ENCODE results near the gene PSMA1.
"Not testable (repeated sequence)": the region's sequence is repeated elsewhere in the genome, so short reads cannot be mapped to it uniquely, and the experiment has no call there.

PSMA1 gene

DNA sequence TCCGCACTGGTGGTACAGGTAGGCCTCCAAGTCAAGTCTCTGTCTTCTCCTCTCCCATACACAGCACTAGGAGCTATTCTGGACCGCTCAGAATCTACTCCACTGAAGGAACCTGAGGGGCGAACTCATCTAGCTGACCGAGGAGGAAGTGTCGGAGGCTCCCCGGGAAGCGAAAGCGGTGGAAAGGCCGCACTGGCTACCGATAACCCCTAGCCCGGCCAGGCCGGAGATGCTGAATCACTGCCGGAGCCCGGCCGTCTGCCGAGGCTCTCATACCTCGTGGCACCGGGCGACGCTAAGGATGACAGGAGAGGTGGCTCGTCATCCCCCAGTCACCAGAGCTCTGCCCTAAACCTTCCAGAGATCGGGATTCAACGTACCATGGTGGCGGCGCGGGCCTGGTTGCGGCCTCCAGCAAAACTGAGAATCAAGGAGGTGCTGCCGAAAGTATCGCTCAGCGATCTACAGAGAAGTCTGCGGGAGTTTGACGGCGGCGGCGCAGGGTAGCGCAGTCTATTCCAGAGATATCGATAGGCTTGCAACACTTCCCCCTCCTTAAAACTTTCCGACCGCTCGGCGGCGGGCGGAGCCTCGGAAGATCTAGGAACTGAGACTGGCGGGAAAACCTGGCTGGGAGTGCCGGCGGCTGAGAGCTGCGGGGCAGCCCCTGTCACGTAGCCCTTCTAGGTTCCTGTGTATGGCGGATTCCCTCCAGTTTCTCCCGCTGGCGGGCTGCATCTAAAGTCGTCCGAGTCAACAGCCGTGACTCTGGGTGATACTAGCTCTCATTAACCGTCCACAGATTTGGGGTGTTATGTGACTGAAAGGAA, at the start of gene PSMA1:
TSS of gene PSMA1 (minus strand) at position 470 of the 830 bp plus-strand sequence. CDS start at position 383, 87 bp downstream.
- DNase-seq = peak; percentile 97

DNA sequence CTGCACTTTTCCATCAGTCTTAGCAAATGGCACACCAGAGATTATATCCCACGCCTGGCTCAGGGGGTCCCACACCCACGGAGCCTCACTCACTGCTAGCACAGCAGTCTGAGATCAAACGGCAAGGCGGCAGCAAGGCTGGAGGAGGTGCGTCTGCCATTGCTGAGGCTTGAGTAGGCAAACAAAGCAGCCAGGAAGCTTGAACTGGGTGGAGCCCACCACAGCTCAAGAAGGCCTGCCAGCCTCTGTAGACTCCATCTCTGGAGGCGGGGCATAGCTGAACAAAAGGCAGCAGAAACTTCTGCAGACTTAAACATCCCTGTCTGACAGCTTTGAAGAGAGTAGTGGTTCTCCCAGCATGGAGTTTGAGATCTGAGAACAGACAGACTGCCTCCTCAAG, 49.3 kb upstream of the PSMA1 start:
- not testable (repeated sequence) for DNase-seq

DNA sequence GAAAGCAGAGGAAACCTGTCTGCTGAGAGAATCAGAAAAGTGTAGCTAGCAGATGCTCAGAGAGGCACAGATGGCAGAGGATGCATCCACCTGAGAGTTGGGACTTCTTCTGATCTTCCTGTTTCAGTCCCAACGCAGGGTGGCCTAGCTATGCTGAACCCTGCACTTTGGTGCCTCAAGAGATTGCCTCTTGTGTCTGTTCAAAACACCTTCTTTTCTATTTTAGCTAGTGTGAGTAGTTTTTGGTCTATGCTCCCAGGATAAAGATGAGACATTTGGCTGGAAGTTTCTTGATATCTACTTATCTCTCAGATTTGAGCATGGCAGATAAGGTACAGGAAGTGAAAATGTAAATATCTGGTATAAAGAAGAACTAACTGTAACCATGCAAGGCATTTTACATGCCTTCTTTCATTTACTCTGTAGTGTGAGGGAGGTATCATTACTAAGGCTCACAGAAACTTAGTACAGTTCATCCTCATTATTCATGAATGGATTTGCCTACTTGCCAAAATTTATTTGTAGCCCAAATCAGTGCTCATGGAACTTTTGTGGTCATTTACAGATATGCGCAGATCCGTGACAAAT, 47.0 kb upstream of the PSMA1 start:
- DNase-seq = no peak

DNA sequence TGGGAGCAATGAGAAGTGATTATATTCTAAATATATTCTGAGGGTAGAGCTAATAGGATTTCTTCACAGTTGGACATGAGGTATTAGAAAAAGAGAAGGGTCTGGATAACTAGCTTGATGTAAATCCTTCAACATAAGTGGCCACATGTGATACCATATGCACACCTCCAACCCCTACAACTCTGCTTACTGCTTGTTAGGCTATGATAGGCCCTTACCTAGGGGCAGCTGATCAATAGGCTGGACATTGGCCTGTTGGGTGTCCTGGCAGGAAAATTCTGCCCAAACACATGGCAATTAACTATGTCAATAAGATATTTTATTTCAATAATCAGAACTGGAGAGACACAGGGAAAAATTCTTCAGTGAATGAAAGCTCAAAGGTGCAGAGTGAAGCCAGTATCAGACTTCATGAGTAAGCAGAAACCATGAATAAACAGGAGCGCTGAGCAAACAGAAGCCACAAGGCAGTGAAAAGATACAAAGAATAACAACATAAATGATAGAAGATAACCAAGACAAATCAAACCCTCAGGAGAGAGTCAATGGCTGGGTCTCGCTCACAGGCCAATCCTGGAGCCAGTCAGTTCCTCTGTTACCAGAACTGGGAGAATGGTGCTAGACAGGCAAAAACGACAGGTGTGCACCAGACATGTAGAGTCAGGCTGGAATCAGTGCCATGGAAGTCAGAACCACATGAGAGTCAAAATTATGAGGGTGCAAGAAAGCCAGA, 46.3 kb upstream of the PSMA1 start:
- no peak for DNase-seq

DNA sequence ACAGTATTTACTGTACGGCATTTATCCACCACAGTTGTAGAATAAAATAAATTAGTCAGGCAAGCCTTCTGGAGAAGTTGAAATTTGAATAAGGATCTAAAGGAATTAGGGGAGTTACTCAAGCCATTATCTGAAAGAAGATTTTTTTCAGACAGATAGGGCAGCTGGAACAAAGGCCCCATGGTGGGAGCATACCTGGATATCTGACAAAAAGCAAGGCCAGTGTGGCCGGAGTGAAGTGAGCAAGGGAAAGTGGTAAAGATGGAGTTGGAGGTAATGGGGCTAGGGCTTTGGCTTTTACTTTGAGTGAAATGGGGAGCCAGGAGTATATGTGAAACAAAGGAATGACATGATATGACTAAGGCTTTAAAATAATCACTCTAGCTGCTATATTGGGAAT, 45.7 kb upstream of the PSMA1 start:
- no peak for DNase-seq

DNA sequence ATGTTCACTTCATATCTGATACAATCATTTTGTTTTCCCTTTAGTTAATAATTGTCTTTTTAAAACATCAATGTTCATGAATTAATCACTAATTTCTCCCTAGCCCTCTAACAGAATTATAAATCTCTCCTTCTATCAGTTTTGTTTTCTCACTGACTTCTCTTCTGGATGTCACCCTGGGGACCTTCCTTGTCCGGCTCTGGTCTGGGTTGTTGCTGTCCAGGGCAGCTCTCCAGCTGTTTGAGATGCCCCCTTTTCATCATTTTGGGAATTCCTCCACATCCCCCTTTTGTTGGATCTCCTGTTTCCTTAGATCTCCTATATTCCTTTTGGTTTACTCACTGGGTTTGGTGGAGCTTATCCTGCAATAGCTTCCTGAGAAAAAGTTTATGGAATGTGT, 35.6 kb upstream of the PSMA1 start:
- no peak for DNase-seq

DNA sequence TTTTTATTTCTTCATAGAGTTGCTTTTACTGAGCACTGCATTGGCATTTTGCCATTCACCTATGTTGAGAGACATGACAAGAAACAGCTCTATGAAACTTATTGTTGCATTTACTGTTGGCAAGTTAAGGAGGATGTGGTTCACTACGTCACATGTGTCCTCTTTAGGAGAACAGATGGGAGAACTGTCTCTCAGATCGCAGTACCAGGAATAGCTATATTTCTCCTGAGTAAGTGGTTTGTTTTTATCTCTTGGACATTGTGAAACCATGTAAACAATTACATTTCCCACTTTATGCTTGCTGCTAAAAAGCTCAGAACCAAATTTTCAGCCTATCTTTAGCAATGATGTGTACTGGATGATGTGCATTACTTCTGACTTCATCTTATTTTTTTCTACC, 34.8 kb upstream of the PSMA1 start:
- peak; percentile 16 for DNase-seq

DNA sequence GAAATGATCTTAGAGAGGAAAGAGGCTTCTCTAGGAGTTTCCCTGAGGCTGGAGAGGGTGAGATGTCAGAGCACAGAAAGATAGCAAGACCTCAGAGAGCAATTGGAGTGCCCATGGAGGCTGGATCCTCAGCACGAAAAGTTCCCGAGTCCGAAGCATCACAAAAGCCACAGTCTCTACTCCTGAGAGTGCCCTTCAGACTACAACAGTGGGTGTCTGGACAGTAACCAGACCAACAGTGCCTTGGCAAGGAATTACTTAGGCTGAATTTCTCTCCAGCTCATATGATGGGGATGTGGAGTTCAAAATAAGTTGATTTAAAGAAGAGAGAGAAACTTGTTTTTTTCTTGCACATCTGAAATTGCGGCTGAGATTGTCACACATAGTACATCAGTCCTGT, 31.9 kb upstream of the PSMA1 start:
- no peak for DNase-seq

DNA sequence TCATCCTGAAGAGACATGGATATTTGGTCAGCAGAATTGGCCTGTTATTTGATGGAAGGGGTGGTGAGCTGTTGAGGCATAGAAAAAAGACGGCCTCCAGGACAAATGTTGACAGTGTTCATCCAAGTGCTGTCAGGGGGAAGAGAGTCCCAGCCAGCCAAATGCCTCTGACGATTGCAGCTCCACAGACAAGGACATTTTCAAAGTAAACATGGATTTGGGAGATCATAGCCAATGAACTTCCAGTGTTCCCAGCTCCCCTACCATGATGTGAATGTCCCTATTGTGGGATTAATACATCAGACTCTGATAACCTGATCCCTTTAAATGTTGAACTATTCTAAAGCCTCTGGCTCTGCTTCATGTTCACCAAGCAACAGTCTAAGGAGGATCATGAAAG, 31.2 kb upstream of the PSMA1 start:
- DNase-seq = no peak

DNA sequence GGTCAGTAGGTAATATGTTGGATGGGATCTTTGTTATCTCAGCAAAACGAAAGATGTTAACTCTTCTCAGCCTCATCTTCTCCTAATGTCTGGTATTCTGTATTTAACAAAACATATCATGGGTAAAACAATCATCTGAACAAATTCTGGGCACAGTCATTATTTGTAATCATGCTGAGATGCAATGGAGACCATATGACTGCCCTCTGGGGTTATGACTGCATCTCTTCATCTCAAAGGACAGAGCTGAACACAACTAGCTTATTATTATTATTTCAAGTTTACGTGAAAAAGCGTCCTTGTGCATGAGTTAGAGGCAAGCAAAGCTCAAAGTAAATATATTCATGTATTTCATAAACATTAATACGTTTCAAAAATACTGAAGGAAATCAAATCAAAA, 29.7 kb upstream of the PSMA1 start:
- no peak for DNase-seq

DNA sequence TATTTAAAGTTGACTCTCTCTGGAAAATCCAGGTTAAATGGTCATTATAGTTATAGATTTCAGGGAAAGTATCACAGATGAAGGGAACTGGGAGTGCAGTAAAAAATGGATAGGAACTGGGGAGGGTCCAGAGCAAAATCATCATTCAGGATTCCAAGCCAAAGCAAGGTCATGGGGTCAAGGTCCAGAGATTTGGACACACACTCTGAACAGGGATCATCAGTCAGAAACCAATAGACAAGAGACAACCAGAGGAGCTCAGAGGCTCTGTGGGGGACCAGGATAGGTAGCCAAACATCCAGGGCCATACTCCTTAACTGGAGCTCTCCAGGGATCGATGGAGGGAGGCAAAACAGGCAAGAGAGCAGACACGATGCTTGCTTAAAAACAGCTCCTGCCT, 27.3 kb upstream of the PSMA1 start:
- DNase-seq = no peak

DNA sequence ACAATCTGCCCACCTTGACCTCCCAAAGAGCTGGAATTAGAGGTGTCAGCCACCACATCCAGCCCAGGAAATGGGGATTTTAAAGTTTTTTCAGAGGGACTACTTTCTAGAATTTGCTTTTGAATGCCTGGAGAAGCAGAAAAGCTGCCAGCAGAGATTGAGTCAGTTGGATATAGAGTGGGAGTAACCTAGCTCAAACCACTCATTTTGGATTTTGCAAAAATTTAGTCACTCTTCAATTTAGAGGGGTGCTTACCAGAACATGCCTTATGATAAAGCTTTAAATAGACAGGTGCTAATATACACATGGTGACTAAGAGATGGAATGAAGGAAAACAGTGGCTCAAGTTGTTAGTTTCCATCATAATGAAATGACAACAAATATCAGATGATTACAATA, 26.5 kb upstream of the PSMA1 start:
- DNase-seq = no peak

DNA sequence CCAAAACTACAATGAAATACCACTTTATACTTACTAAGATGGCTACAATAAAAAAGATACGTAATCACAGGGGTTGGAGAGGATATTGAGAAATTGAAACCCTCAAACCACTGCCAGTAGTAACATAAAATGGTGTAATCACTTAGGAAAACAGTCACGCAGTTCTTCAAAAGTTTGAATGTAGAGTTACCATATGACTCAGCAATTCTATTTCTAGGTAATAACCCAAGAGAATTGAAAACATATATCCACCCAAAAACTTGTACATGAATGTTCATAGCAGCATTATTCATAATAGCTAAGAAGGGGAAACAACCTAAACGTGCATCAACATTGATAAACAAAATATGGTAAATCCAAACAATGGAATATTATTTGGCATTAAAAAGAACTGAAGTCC, 24.4 kb upstream of the PSMA1 start:
- DNase-seq = peak; percentile 23

DNA sequence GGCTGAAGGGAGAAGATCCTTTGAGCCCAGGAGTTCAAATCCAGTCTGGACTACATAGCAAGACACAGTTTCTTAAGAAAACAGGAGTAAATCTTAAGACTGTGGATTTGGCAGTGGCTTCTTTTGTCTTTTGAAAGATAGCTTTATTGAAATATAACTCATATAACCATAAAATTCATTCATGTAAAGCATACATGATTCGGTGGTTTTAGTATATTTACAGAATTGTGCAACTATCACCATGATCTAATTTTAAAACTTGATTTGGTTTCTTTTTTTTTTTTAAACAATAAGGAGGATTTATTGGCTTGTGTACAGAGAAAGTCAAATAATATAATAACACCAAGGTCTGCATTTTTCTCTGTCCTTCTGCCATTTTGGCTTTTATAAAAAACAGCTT, 23.1 kb upstream of the PSMA1 start:
- DNase-seq = no peak

DNA sequence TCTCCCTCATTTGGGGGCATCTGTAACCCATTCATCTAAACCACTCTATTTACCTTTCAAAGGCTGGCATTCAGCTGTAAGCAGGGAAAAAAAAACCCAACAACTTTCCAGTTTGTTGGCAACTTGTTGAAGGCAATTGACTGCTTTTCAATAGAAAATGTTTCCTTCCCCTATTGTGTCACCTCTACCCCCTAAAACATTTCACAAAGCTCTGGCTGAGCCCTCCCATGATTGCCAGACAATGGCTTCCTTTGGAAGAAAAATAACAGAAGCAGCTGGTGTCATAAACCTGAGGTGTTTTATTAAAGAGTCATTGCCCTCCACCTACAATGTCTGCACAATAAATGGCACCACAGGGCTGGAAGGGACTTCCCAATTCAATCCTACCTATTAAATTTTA, 22.1 kb upstream of the PSMA1 start:
- DNase-seq = no peak

DNA sequence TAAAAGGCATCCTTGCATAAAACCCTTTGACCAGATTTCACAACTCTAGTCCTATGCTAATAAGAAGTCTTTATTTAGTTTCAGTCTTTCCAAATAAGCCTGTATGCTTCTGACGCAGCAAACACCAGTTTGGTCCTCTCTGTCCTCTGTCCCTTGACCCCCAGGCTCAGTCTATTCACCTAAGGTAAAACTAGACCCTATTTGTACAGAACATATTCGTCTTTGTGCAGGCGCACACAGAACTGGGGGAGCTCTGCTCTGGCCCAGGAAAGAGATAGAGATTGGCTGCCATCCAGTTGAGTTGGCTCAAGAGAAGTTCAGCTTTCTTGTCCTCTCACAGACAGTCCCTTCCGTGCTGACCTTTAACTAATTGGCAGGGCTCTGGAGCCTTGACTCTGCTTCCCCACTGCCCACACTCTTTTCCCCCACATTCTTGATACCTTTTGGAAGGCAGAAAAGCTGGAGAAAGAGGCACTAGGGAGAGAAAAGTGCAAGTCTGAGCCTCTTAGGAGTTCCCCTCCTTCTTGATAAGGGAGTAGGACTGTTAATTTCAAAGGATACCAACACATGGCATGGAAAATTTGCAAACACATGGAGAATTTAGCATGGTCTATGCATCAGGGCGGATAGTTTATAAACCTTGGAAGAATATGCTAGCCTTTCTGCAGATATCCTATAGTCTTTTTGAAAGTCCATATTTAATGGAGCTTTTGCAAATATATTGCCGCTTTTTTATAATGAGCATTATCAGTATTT, 21.2 kb upstream of the PSMA1 start:
- DNase-seq = no peak

DNA sequence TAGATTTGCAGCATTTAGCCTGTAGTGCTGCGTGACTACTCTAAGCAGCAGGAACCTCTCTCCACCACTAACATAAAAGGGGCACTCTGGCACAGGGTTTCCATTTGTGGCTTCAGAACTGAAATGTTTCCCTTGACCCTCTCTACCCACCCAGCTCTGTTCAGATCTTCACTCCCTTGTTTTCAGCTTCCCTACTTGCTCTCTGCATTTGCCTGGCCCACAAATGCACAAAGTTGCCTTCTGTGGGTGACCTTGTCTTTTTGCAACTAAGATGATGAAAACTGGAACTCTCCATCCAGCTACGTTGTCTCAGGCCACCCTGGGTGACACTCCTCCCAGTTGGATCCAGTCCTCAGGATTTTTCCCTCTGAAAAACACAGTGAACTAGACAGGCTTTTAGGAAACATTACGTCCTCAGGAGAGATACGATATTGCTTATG, 19.8 kb upstream of the PSMA1 start:
- DNase-seq = no peak

DNA sequence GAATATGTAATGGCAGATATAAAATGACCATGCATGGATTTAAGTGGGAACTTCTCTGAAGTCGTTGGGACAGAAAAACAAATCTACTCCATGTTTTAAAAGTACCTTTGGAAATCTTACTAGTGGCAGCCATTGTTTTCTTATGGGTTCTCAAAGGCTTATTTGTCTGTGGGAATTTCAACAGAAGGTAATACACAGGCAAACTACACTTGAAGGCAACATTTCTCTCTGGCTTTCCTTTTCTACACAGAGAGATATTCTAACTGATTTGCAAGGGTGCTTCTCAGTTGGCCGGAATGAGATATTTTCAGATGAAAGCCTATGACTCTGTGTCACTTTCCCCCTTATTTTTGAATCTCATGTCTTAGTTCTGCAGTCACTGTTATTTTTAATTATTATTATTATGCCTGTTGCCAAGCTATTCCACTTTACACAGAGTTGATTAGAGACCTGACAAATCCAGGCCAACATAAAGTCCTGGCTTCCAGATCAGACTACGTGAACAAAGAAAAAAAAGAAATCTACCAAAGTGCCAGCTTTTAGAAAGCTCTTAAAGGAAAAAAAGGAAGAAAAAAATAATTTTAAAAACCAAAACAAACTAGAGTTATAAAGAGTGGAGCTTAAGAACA, 18.9 kb upstream of the PSMA1 start:
- no peak for DNase-seq

DNA sequence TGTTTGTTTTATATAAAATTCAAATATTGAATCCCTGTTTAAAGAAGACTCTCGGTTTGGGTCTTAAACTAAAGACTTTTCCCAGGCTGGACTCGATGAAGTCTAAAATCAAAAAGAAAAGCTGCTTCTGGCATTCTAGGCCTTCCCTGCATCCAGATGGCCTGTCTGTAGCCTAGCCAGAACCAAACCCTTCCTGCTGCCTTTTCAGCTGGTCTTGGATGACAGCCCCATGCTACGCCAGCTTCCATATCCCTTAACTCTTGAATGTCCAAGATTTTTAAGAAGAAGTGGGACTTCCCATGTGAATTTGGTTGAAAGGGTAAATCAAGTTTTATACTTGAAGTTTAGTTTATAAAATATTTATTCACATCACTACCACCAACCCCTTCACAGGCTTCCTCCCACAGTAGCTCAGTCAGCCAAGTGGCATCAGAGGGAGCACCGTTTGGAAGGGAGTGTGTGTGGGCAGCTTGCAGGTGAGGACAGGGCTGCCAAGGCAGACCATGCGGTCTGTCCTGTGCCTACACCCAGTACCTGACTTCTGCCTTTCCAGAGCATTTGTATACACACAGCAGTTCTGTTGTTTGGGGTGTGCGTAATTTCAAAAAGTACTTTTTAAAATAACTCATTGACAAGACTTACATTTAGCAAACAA, 18.2 kb upstream of the PSMA1 start:
- no peak for DNase-seq

DNA sequence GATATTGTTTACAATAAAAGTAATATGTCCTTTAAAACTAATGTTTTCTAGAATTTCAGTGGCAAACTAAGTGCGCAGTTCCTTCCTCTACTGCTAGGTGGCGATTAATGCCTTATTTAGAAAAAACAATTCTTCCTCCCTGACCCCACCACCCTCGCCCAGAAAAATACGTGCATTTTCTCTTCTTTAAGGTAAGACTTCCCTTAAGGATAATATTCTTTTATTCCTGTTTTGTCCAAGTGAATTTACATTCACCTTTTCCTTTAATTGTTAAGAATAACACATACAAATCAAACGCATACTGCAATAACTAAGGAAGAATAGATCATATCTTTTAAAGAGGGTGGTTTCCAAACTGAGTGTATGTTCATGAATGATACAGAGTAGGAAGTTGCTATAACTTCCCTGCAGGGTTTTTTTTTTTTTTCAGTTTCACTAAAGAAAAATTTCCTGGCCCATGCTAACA, 17.0 kb upstream of the PSMA1 start:
- peak; percentile 77 for DNase-seq

DNA sequence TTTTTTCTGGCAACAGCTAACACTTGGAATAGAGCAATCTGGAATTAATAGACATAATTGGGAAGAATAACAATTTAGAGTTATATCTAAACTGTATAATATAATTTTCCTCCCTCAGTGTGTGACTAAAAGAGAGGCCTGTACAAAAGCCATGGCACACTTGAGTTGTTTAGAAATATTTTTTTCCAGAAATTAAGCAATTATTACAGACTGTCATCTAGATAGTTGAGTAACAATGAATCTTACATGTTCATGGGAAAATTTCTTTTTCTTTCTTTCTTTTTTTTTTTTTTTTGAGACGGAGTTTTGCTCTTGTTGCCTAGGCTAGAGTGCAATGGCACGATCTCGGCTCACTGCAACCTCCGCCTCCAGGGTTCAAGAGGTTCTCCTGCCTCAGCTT, 15.0 kb upstream of the PSMA1 start:
- DNase-seq = not testable (repeated sequence)

DNA sequence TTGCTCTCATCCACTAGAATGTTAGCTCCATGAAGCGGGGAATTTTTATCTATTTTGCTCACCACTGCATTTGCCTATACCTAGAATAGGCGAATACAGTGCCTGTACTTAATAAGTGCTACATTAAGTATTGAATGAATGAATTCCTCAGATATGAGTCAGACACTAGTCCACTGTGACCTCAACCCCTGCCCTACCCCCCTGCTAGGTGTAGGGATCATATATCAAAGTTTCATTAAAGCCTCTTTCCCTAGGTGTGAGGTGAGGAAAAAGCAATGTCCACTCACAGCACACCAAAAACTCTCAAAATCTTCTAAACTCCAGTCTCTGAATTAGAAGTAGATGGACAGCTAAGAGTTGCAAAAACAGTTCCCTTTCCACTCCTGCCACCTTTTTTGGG, 9.8 kb upstream of the PSMA1 start:
- no peak for DNase-seq

Data from hematopoietic multipotent progenitor cell treated with erythropoietin and hydrocortisone succinate and interleukin-3 and kit ligand, for 8 days (in vitro differentiated cells).